ENCODE data around the gene VASN. TPM values are rescaled to one million over a fixed set of nuclear protein-coding genes. Genes with fewer than 3 reads are reported as not detected.
A peak's percentile ranks its signal among the peaks of the same experiment; 100 is the strongest.

VASN gene
- total RNA-seq, 1 donor, result 0.31 TPM

DNA sequence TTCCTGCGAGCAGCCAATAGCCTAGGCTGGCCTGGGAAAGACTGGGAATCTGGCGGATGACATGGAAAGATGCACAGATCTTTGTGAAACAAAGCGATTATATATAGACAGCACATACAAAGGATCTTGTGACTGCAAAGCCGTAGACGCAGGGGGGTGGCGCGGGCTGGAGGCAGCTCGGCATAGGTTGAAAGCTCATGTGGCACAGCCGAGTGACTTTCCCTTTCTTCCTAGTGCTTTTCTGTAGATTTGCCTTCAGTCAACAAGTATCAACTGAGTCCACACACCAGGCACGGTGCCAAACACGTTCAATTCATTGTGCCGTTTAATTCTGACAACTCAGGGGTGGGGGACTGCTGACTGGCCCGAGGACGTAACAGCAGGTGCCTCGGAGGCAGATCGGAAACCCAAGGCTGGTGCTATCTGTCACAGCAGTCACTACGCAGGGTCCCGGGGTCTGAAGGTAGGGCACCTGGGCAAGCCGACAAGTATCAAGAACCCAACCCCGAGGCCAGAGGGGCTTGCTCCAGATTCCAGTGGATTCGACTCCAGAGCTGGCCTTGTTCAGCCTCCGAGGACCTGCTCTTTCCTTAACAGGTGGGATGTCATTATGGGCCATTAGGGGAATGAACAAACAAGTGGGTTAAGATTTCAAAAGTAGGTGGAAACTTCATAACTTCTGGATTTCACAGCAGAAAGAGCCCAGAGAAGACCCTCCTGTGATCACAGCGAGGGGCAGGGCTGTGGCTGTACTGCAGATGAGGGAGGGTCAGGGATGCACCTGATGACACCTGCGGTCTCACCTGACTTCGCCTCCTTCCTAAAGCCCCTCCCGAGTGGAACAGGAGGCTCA, 26.4 kb upstream of the VASN start:
- H3K9me3 ChIP-seq (ENCODE audit: low read depth, low read length), result no peaks in the 10 kb centered on the region
- H3K27me3 ChIP-seq (ENCODE audit: insufficient read depth, low read length), result no peaks in the 10 kb centered on the region
- H3K4me1 ChIP-seq (ENCODE audit: insufficient read depth, low read length), result peaks cover 51% of the 10 kb centered on the region

DNA sequence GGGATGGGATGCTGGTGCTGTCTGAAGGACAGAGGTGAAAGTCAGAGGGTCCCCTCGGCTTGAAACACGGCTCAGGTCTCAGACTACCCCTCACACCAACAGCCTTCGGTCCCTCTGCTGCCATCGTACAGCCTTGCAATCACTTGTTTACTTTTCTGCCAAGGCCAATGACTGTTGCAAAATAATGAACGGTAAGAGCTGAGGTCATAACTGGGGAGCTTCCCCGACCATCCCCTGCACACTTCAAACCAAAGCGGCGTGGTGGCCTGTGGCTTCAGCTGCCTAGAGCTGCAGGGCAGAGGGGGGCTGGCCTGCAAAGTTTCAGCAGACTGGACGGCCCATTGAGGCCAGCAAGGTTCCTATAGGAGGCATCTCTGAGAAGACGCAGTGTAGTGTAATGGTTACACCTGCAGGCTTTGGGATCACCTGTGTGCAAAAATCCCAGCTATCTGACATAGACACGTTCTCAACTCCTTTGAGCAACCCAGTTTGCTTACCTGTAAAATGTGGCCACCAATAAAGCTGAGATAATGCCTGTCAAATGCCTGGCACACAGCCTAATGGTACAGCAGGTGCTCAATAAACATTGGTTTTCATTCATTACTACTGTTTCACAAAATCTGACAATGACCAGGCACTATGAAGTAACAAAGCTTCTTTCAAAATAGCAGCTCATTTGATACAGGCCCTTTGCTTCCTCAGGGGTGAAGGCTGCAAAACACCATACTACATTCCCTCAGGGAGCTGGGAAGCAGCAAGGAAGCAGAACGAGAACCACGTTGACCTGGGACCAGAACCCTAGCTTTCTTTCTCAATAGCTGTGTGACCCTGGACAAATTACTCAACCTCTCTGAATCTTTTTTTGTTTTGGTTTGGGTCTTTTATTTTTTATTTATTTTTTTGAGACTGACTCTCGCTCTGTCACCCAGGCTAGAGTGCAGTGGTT, 25.5 kb upstream of the VASN start:
- H3K9me3 ChIP-seq (ENCODE audit: low read depth, low read length), result no peaks in the 10 kb centered on the region
- no peak overlapping the region for H3K4me3 ChIP-seq (ENCODE audit: low read length)
- H3K4me1 ChIP-seq (ENCODE audit: insufficient read depth, low read length), result peaks cover 57% of the 10 kb centered on the region
- no peaks in the 10 kb centered on the region for H3K27me3 ChIP-seq (ENCODE audit: insufficient read depth, low read length)

More for the DNA sequence above, 26.4 kb upstream of the VASN start:
- H3K4me3 ChIP-seq (ENCODE audit: low read length), result no peak overlapping the region

DNA sequence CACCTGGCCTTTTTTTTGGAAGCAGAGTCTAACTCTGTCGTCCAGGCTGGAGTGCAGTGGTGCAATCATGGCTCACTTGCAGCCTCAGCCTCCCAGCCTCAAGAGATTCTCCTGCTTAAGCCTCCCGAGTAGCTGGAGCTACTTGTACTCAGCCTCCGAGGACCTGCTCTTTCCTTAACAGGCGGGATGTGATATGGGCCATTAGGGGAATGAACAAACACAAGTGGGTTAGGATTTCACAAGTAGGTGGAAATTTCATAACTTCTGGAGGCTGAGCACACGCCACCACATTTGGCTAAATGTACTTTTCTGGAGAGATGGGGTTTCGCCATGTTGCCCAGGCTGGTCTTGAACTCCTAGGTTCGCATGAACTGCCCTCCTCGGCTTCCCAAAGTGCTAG, 24.6 kb upstream of the VASN start:
- peaks cover 61% of the 10 kb centered on the region for H3K4me1 ChIP-seq (ENCODE audit: insufficient read depth, low read length)
- H3K4me3 ChIP-seq (ENCODE audit: low read length), result no peak overlapping the region
- H3K27me3 ChIP-seq (ENCODE audit: insufficient read depth, low read length), result no peaks in the 10 kb centered on the region
- H3K9me3 ChIP-seq (ENCODE audit: low read depth, low read length), result no peaks in the 10 kb centered on the region

GRCh38 chr16:4347765-4348509, 23.7 kb upstream of the VASN start:
- peaks cover 61% of the 10 kb centered on the region for H3K4me1 ChIP-seq (ENCODE audit: insufficient read depth, low read length)
- H3K27me3 ChIP-seq (ENCODE audit: insufficient read depth, low read length), result no peaks in the 10 kb centered on the region
- H3K4me3 ChIP-seq (ENCODE audit: low read length), result no peak overlapping the region
- H3K9me3 ChIP-seq (ENCODE audit: low read depth, low read length), result no peaks in the 10 kb centered on the region

GRCh38 chr16:4349332-4349731, 22.3 kb upstream of the VASN start:
- Histone ChIP-seq H3K4me3 (ENCODE audit: low read length) (no peak overlapping the region), H3K4me1 (ENCODE audit: insufficient read depth, low read length) (peaks cover 61% of the 10 kb centered on the region), H3K27me3 (ENCODE audit: insufficient read depth, low read length) (no peaks in the 10 kb centered on the region), H3K9me3 (ENCODE audit: low read depth, low read length) (no peaks in the 10 kb centered on the region)

DNA sequence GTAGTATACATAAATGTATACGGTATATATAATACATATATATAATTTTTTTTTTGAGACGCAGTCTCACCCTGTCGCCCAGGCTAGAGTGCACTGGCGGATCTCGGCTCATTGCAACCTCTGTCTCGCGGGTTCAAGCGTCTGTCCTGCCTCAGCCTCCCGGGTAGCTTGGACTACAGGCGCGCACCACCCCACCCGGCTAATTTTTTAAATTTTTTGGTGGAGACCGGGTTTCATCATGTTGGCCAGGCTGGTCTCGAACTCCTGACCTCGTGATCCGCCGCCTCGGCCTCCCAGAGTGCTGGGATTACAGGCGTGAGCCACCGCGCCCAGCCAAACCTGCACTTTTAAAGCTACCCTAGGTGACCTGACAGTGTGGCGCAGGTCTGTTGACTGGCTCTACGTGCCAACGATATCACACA, 21.3 kb upstream of the VASN start:
- H3K9me3 ChIP-seq (ENCODE audit: low read depth, low read length), result no peaks in the 10 kb centered on the region
- H3K4me3 ChIP-seq (ENCODE audit: low read length), result peak overlapping the region; percentile 73
- H3K4me1 ChIP-seq (ENCODE audit: insufficient read depth, low read length), result peaks cover 54% of the 10 kb centered on the region
- no peaks in the 10 kb centered on the region for H3K27me3 ChIP-seq (ENCODE audit: insufficient read depth, low read length)

DNA sequence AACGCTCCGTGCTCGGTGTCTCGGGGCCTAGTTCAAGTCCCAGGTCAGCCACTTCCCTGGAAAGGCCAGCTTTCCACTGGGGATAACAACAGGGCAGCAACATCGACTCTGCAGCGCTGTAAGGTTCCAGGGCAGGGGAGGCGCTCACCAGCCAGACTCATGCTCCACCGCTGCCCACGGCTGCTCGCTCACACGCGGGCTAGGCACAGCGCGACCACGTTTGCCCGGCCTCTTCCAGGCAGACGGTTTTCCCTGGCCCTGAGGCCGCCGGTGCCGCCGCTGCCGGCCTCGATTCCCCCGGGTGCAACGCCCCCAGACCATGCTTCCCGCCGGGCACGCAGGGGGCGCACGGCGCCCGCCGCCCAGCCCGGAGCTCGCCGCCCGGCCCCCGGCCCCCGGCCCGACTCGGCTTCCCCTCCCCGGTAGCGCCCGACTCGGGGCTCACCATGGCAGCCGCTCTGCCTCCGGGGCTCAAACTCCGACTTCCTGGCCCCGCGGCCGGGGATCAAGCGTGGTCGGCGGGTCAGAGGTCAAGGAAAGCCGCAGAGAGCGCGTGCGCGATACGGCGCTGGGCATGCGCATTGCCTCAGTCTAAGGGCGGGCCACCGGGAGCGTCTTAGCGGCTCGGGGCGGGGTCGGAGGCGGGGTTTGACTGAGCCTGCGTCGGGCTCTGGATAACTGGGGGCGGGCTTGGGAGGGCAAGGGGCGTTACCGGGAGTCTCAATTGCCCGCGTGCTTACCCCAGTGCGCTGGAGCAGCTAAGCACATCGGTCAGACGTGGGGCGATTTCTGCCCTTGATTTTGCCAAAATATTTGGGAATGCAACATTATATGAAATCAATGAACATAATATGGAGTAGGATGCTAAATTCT, 20.6 kb upstream of the VASN start, which contains the start of gene PAM16:
PAM16 (minus strand) TSS at position 535 of the 873 bp plus-strand sequence; CDS start at position 448, 87 bp downstream.
- peak within 1 kb of the TSS; percentile 73 for H3K4me3 ChIP-seq (ENCODE audit: low read length)
- H3K9me3 ChIP-seq (ENCODE audit: low read depth, low read length), result no peaks in the 10 kb centered on the region
- H3K27me3 ChIP-seq (ENCODE audit: insufficient read depth, low read length), result no peaks in the 10 kb centered on the region
- peaks cover 48% of the 10 kb centered on the region for H3K4me1 ChIP-seq (ENCODE audit: insufficient read depth, low read length)

DNA sequence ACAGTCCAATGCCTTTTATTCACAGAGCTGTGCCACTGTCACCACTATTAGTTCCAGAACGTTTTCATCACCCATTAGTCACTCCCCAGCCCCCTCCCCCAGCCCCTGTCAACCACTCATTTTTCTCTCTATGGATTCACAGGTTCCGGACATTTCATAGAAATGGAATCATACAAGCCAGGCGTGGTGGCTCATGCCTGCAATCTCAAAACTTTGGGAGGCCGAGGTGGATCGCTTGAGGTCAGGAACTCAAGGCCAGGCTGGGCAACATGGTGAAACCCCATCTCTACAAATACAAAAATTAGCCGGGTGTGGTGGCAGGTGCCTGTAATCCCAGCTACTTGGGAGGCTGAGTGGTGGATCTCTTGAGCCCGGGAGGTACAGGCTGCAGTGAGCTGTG, 19.8 kb upstream of the VASN start:
- H3K27me3 ChIP-seq (ENCODE audit: insufficient read depth, low read length), result no peaks in the 10 kb centered on the region
- H3K4me1 ChIP-seq (ENCODE audit: insufficient read depth, low read length), result peaks cover 39% of the 10 kb centered on the region
- no peaks in the 10 kb centered on the region for H3K9me3 ChIP-seq (ENCODE audit: low read depth, low read length)
- no peak overlapping the region for H3K4me3 ChIP-seq (ENCODE audit: low read length)

DNA sequence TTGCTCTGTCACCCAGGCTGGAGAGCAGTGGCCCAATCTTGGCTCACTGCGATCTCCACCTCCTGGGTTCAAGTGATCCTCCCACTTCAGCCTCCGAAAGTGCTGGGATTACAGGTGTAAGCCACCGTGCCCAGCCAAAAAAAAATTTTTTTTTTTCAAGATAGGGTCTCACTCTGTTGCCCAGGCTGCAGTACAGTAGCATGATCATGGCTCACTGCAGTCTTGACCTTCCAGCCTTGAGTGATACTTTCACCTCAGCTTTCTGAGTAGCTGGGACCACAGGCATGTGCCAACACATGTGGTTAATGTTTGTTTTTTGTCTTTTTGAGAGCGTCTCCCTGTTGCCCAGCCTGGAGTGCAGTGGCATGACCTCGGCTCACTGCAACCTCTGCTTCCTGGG, 18.8 kb upstream of the VASN start:
- no peaks in the 10 kb centered on the region for H3K27me3 ChIP-seq (ENCODE audit: insufficient read depth, low read length)
- peaks cover 30% of the 10 kb centered on the region for H3K4me1 ChIP-seq (ENCODE audit: insufficient read depth, low read length)
- H3K4me3 ChIP-seq (ENCODE audit: low read length), result no peak overlapping the region
- no peaks in the 10 kb centered on the region for H3K9me3 ChIP-seq (ENCODE audit: low read depth, low read length)

- Histone ChIP-seq H3K9me3 (ENCODE audit: low read depth, low read length) (no peaks in the 10 kb centered on the region), H3K4me3 (ENCODE audit: low read length) (no peak overlapping the region), H3K4me1 (ENCODE audit: insufficient read depth, low read length) (peaks cover 22% of the 10 kb centered on the region), H3K27me3 (ENCODE audit: insufficient read depth, low read length) (no peaks in the 10 kb centered on the region)
Observed at GRCh38 chr16:4353675-4354074, 18.0 kb upstream of the VASN start.

DNA sequence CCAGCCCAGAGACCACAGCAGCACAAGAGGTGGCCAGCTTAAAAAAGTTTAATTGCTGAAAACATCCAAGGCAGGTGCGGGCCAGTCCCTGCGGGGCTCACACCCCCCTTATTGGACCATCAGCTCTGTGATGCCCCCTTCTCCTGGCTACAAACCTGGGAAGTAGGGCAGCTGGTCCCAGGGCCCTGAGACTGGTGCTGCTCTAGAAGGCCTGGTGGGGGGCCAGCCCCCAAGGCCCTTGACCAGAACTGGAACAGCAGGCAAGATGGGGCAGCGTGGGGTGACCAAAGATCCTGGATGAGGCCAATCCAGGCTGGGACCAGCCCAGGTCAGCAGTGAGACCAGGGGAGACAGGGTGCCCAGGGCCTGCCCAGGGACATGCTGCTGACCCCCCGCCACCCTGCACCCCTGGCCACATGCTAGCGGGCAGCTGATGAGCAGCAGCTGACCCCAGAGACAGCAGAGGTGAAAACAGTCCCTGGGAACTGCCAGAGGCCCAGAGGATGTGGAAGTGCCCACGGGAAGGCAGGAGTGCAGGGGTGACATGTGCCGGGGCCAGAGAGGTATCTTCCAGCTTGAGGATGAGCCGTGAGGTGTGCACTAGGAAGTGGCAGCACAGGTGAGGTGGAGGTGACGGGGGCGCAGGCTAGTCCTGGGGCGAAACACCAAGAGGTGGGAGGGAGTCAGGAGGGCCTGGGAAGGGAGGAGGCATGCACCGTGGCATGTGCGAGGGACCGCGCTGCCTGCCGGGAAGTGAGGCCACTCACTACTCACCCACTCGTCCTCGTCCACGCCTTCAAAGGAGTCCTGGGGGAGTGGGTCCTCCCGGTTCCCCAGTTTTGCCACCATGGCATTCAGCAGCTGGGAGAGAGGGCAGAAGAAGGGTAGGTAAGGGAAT, 16.9 kb upstream of the VASN start:
- H3K9me3 ChIP-seq (ENCODE audit: low read depth, low read length), result no peaks in the 10 kb centered on the region
- H3K4me3 ChIP-seq (ENCODE audit: low read length), result no peak overlapping the region
- H3K4me1 ChIP-seq (ENCODE audit: insufficient read depth, low read length), result peaks cover 15% of the 10 kb centered on the region
- no peaks in the 10 kb centered on the region for H3K27me3 ChIP-seq (ENCODE audit: insufficient read depth, low read length)

DNA sequence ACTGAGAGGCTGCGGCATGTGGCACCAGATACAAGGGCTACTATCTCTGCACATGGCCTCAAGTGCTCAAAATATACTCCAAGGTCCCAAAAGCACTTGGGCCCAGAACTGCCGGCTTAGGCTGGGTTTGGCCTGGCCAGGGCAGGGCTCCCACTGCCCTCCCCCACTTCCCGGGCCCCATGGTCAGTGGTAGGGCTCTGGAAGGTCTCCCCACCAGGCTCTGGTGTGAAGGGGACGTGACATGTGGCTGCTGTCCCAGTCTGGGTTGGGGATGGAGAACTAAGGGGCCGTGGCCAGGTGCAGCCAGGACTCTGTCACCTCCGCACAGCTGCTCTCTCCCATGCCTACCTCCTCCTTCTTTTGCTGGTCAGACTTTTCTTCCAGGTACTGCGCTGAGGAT, 14.8 kb upstream of the VASN start:
- H3K27me3 ChIP-seq (ENCODE audit: insufficient read depth, low read length), result no peaks in the 10 kb centered on the region
- H3K4me1 ChIP-seq (ENCODE audit: insufficient read depth, low read length), result no peaks in the 10 kb centered on the region
- H3K9me3 ChIP-seq (ENCODE audit: low read depth, low read length), result no peaks in the 10 kb centered on the region
- H3K4me3 ChIP-seq (ENCODE audit: low read length), result no peak overlapping the region

- Histone ChIP-seq H3K27me3 (ENCODE audit: insufficient read depth, low read length) (no peaks in the 10 kb centered on the region), H3K4me3 (ENCODE audit: low read length) (no peak overlapping the region), H3K9me3 (ENCODE audit: low read depth, low read length) (no peaks in the 10 kb centered on the region)
Observed at GRCh38 chr16:4358236-4358635, 13.4 kb upstream of the VASN start.

More at GRCh38 chr16:4358236-4358635, 13.4 kb upstream of the VASN start:
- no peaks in the 10 kb centered on the region for H3K4me1 ChIP-seq (ENCODE audit: insufficient read depth, low read length)

All from mononuclear cell (primary cell).